Right lobe of liver (tissue), 6 donors: Measurements from ENCODE around the gene TSC22D3. TPM values are rescaled to one million over a fixed set of nuclear protein-coding genes. Genes with fewer than 3 reads are reported as not detected.

Experiments
- ATAC-seq, 4 donors: fragments of 200-7000 bp; cut with Tn5 transposase; one replicate each; pipeline ENCODE4 v1.9.1; 2020; ENCODE audit warnings: mild to moderate bottlenecking in 4 of 4, moderate library complexity in 4 of 4
- DNase-seq, 3 donors: peaks; one replicate each; pipeline ENCODE4 v3.0.0-alpha.2; 2020
- H3K27ac ChIP-seq, 3 donors: fragments of 200-600 bp; one replicate each; pipeline ENCODE4 v1.8.0; 2022
- H3K27me3 ChIP-seq, 2 donors: fragments of 200-600 bp; one replicate each; pipeline ENCODE4 v1.8.0; 2022
- H3K36me3 ChIP-seq, 4 donors: fragments of 200-600 bp; sonication (generic) in 1 of 4; one replicate each; pipeline versions ENCODE4 v1.5.1 to v1.8.0; 2017 to 2022; ENCODE audit warnings: control low read depth in 1 of 4
- H3K4me1 ChIP-seq, 4 donors: fragments of 200-600 bp; sonication (generic) in 1 of 4; one replicate each; pipeline versions ENCODE4 v1.5.1 to v1.8.0; 2017 to 2022; ENCODE audit warnings: control low read depth in 1 of 4
- H3K4me3 ChIP-seq, 3 donors: fragments of 200-600 bp; one replicate each; pipeline ENCODE4 v1.8.0; 2022
- H3K9me3 ChIP-seq, 4 donors: fragments of 200-600 bp; sonication (generic) in 1 of 4; one replicate each; pipeline versions ENCODE4 v1.5.1 to v1.8.0; 2017 to 2022; ENCODE audit warnings: control low read depth in 1 of 4
- CTCF ChIP-seq, 4 donors: fragments of 200-600 bp in 3 of 4; fragments of 450-650 bp in 1 of 4; IDR thresholded peaks; one replicate each; pipeline versions ENCODE4 v1.5.1 to v1.8.0; 2016 to 2022; ENCODE audit warnings: antibody characterized with exemption in 4 of 4, mild to moderate bottlenecking in 2 of 4
- POLR2A ChIP-seq: fragments of 450-650 bp; IDR thresholded peaks from one replicate; pipeline ENCODE4 v1.6.1; 2017; ENCODE audit warnings: antibody characterized with exemption, mild to moderate bottlenecking
- WGBS: methylation state at CpG from one replicate; pipeline ENCODE4 v1.1.6; 2018; ENCODE audit warnings: low coverage, low lambda C conversion rate; ENCODE audit not compliant: insufficient coverage; ENCODE audit errors: missing lambda C conversion rate; 5-methylcytosine and 5-hydroxymethylcytosine counted together
- intact Hi-C, 2 donors: fragments of 100-400 bp; cut with DNase I; formaldehyde crosslinking; loops; one replicate each; pipeline versions ENCODE4 v1.11.2 to v1.14.1; 2022
- total RNA-seq, 6 experiments: library from RNA; depleted of rRNA in 2 of 6; stranded (reverse); fragments of >200 nt in 2 of 6; fragmentation: NEBNext Ultra II Directional in 3 of 6; extraction: Animal tissue kit (Norgen Biotek cat#: 25700) in 3 of 6; gene quantifications; one replicate each; pipeline versions ENCODE4 v1.1.0 to v1.2.4, GENCODE V29; 2016 to 2023
- donor health status: DM: no; HTN: yes; CAD: no.
- donor health status: DM: no; HTN: no; CAD: no.
- donor health status: DM: no; HTN: no; CAD: no.
- donor health status: DM: no; HTN: yes; CAD: no.
- donor health status: DM: no; HTN: yes; CAD: no.

Gene TSC22D3
- total RNA-seq, 6 experiments from 2014 or later: 7.4 to 118 (median 60.3) TPM

DNA sequence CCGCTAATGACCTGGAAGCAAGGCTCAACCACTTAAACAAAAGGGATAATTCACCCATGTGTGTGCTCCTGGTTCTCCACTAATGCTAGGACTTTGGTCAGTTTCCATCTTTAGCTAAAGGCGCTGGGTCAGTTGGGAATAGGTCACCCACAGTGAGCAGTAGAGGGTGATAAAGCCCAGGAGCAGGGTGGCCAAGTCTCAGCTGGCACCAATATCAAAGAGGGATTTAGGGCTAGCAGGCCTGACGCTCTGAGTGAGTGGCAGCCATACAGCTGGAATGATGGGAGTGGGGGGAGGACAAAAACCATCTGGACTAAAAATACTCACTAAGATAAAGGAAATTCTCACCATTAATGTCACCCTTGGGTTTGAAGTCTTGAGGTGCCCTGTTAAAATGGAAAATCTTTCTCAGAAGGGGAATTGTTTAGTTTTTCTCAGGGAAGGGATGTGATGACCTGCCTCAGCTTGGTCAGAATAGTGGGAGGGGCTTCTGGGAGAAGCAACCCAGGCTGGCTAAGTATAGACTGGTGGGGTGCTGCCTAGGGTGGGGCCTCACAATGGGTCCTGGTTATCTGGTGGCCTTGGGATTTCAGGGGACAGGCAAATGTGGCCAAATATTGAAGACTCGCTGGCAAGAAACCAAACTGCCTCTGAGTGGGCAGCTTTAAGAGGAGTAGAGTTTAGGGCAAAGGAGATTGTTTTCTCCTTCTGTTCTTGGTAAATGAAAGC is 47.1 kb downstream of the TSC22D3 start:
- Histone ChIP-seq H3K36me3 (no peaks in the 10 kb centered on the region), H3K27me3 (no peaks in the 10 kb centered on the region), H3K27ac (peak overlapping the region in 2 of 3 donors; percentile 66 to 76), H3K9me3 (no peaks in the 10 kb centered on the region), H3K4me1 (peaks cover 0 to 57% (median 15%) of the 10 kb centered on the region in 4 donors), H3K4me3 (no peak overlapping the region)
- DNase-seq: peak in 1 of 3 donors; percentile 70
- 62% methylated on average over 3 of the region's 4 CpGs for WGBS
- TF ChIP-seq POLR2A (no peak), CTCF (IDR thresholded peaks at IDR 0.05) (peak in 1 of 4 donors; percentile 10)
- intact Hi-C loops: no loop called here
- ATAC-seq: peak; percentile 27 to 68 (median 62)

DNA sequence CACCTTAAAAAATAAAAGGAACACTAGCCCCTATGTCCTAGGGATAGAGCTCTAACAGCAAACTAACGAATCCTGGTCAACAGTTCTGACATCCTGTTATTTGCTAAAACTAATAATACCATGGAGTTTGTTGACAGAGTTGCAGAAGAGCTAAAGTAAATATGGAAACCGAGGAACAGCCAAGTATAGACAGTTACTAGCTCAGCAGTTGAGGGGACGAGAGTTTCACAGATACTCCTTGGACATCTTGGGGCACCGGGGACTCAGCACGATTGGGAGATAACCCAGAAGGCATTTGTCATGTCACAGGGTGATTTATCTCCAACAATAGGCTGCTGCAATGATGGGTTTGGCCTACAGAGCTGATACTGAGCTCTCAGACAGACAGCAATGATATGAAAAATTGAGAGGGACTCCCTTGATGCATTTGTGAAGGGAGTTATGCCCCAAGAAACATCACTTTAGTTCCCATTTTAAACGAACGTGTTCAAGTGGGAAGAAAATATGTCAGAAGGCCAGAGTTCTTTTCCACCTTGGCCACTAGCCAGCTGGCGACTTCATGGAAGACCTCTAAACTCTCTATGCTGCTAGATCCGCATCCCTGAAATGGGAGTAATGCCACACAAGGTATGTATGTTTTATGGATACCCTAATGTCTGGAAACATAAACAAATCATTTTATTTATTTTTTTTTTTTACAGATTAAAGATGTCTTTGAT is 48.6 kb downstream of the TSC22D3 start:
- 21% methylated on average over 6 of the region's 9 CpGs for WGBS
- intact Hi-C loops: no loop called here
- ATAC-seq (peak; percentile 54 to 69 (median 59)), DNase-seq (no peak)
- TF ChIP-seq POLR2A (no peak), CTCF (IDR thresholded peaks at IDR 0.05) (no peak)
- Histone ChIP-seq H3K4me1 (peaks cover 0 to 57% (median 15%) of the 10 kb centered on the region in 4 donors), H3K4me3 (no peak overlapping the region), H3K27me3 (no peaks in the 10 kb centered on the region), H3K36me3 (no peaks in the 10 kb centered on the region), H3K27ac (peak overlapping the region in 2 of 3 donors; percentile 66 to 76), H3K9me3 (no peaks in the 10 kb centered on the region)

DNA sequence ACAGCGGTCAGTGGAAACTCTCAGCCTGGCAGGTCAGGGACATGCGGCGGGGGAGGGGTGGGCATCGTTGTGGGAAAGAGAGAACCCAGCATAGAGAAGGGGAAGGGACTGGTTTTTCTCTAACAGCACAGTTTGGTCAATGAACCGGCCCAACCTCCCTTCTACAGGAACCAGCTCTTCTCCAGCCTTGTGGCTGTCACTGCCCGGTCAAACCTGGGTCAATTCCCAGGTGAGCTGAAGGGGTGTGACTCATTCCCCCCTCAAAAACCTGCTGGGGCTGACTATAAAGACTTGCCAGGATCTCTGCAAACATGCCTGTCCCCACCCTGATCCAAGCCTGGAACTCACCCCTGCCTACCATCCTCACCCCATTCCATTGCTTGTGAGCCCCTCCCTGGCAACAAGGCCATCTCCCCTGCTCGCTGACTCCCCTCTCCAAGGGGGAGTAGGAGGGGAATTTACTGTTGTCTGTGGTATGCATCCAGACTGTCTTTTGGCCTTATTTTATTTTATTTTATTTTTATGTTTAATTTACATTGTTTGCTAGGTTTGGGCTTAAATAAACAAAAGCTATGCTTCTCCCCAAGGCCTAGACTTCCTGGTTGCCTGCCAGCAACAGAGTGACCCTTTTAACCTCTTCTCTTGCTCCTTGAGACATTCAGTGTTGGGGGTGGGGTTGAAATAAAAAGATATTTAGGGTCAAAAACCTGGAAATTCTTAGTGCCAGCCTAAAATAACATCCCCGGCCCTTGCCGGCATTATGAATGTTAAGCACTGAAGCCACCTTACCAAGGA is 49.6 kb downstream of the TSC22D3 start:
- DNase-seq (no peak), ATAC-seq (peak; percentile 7 to 62 (median 48))
- no peak overlapping the region for H3K4me3 ChIP-seq
- intact Hi-C loops: no loop called here
- H3K36me3 ChIP-seq: no peaks in the 10 kb centered on the region
- 42% methylated on average over 5 of the region's 9 CpGs for WGBS
- no peaks in the 10 kb centered on the region for H3K9me3 ChIP-seq
- TF ChIP-seq CTCF (IDR thresholded peaks at IDR 0.05) (no peak), POLR2A (no peak)
- no peaks in the 10 kb centered on the region for H3K27me3 ChIP-seq
- H3K27ac ChIP-seq: peak overlapping the region in 2 of 3 donors; percentile 66 to 76
- H3K4me1 ChIP-seq: peaks cover 0 to 51% (median 15%) of the 10 kb centered on the region in 4 donors

GRCh38 chrX:107724653-107725052 is 50.9 kb downstream of the TSC22D3 start:
- Histone ChIP-seq H3K27me3 (no peaks in the 10 kb centered on the region), H3K4me1 (peaks cover 0 to 39% (median 10%) of the 10 kb centered on the region in 4 donors), H3K36me3 (no peaks in the 10 kb centered on the region), H3K27ac (no peak overlapping the region), H3K9me3 (no peaks in the 10 kb centered on the region), H3K4me3 (no peak overlapping the region)
- no peak for TF ChIP-seq CTCF (IDR thresholded peaks at IDR 0.05)
- no peak for TF ChIP-seq POLR2A
- 46% methylated on average over 3 of the region's 3 CpGs for WGBS
- ATAC-seq (no peak), DNase-seq (no peak)
- intact Hi-C loops: no loop called here
